Muscle layer of colon (tissue), 2 donors: ENCODE measurements around the gene SETMAR.
A peak's percentile ranks its signal among the peaks of the same experiment; 100 is the strongest.

Experiments used
- H3K27ac ChIP-seq: one replicate; pipeline ENCODE4 v1.7.0; 2013; ENCODE audit warnings: low read depth, mild to moderate bottlenecking, low read length, moderate library complexity
- H3K27me3 ChIP-seq, 2 donors: one replicate each; pipeline ENCODE4 v1.7.0; 2013; ENCODE audit warnings: low read length in 2 of 2, mild to moderate bottlenecking in 2 of 2; ENCODE audit not compliant: insufficient read depth in 2 of 2, control insufficient read depth in 1 of 2
- H3K36me3 ChIP-seq: one replicate; pipeline ENCODE4 v1.7.0; 2013; ENCODE audit warnings: mild to moderate bottlenecking, low read length; ENCODE audit not compliant: insufficient read depth
- H3K4me1 ChIP-seq: one replicate; pipeline ENCODE4 v1.7.0; 2013; ENCODE audit warnings: mild to moderate bottlenecking, low read length; ENCODE audit not compliant: insufficient read depth
- H3K4me3 ChIP-seq, 2 donors: one replicate each; pipeline ENCODE4 v1.7.0; 2013; ENCODE audit warnings: low read length in 2 of 2, low read depth in 1 of 2, mild to moderate bottlenecking in 1 of 2, moderate library complexity in 1 of 2
- H3K9ac ChIP-seq: one replicate; pipeline ENCODE4 v1.7.0; 2013; ENCODE audit warnings: low read length
- H3K9me3 ChIP-seq: one replicate; pipeline ENCODE4 v1.7.0; 2013; ENCODE audit warnings: mild to moderate bottlenecking, low read length
- donor health status: abdominal sarcoma.
- donor health status: Adenocarcinoma of cecum.

Gene SETMAR

DNA sequence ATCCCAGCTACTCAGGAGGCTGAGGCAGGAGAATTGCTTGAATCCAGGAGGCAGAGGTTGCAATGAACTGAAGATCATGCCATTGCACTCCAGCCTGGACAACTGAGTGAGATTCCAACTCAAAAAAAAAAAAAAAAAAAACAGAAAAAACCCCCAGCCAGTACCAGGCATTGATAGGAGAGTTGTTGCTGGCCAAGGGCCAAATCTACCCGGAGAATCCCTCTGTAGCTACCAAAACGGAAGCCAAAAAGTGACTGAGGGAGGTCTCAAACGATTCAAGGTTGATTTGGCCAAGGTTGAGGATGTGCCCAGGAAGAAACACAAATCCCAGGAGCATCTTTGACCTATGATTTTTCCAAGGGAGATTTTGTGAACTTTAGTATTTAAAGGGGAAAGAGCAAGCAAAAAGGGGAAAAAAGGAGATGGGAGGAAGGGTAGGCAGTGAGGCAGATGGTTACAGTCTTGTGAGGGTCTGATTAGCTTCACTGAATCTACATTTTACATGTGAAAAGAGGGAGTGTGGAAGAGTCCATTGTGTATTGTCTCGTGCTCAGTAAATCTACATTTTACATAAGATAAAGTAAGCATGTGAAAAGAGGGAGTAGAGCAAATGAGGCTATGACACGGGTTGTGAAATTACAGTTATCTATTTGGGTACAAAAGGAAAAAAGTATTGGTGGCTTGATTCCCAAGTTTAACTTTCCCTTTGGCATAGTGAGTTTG is 32.8 kb downstream of the SETMAR start:
- H3K36me3 ChIP-seq = no peaks in the 10 kb centered on the region
- no peak overlapping the region for H3K4me3 ChIP-seq
- no peaks in the 10 kb centered on the region for H3K27me3 ChIP-seq
- no peaks in the 10 kb centered on the region for H3K9me3 ChIP-seq
- H3K27ac ChIP-seq = no peak overlapping the region
- H3K9ac ChIP-seq = no peak overlapping the region
- H3K4me1 ChIP-seq = no peaks in the 10 kb centered on the region

GRCh38 chr3:4336850-4337546 is 33.8 kb downstream of the SETMAR start:
- H3K36me3 ChIP-seq = no peaks in the 10 kb centered on the region
- no peaks in the 10 kb centered on the region for H3K27me3 ChIP-seq
- no peaks in the 10 kb centered on the region for H3K4me1 ChIP-seq
- no peak overlapping the region for H3K27ac ChIP-seq
- H3K4me3 ChIP-seq = no peak overlapping the region
- no peaks in the 10 kb centered on the region for H3K9me3 ChIP-seq
- H3K9ac ChIP-seq = no peak overlapping the region

- no peak overlapping the region for H3K27ac ChIP-seq
- no peaks in the 10 kb centered on the region for H3K36me3 ChIP-seq
- no peak overlapping the region for H3K9ac ChIP-seq
- no peaks in the 10 kb centered on the region for H3K9me3 ChIP-seq
- no peaks in the 10 kb centered on the region for H3K27me3 ChIP-seq
- no peaks in the 10 kb centered on the region for H3K4me1 ChIP-seq
- H3K4me3 ChIP-seq = no peak overlapping the region
These were observed 35.6 kb downstream of the SETMAR start for GRCh38 chr3:4338751-4339150.

GRCh38 chr3:4340077-4340410 is 36.9 kb downstream of the SETMAR start:
- Histone ChIP-seq H3K9me3 (no peaks in the 10 kb centered on the region), H3K9ac (no peak overlapping the region), H3K27me3 (no peaks in the 10 kb centered on the region), H3K27ac (no peak overlapping the region), H3K36me3 (no peaks in the 10 kb centered on the region), H3K4me1 (no peaks in the 10 kb centered on the region), H3K4me3 (no peak overlapping the region)

GRCh38 chr3:4340411-4341335 is 37.5 kb downstream of the SETMAR start:
- H3K4me1 ChIP-seq = no peaks in the 10 kb centered on the region
- no peak overlapping the region for H3K27ac ChIP-seq
- no peak overlapping the region for H3K9ac ChIP-seq
- H3K36me3 ChIP-seq = no peaks in the 10 kb centered on the region
- H3K9me3 ChIP-seq = no peaks in the 10 kb centered on the region
- no peak overlapping the region for H3K4me3 ChIP-seq
- H3K27me3 ChIP-seq = no peaks in the 10 kb centered on the region

- no peaks in the 10 kb centered on the region for H3K27me3 ChIP-seq
- H3K9me3 ChIP-seq = no peaks in the 10 kb centered on the region
- no peaks in the 10 kb centered on the region for H3K36me3 ChIP-seq
- no peak overlapping the region for H3K27ac ChIP-seq
- H3K4me1 ChIP-seq = no peaks in the 10 kb centered on the region
- H3K4me3 ChIP-seq = no peak overlapping the region
- no peak overlapping the region for H3K9ac ChIP-seq
These were observed 38.1 kb downstream of the SETMAR start for GRCh38 chr3:4341336-4341675.

- H3K4me3 ChIP-seq = no peak overlapping the region
- no peaks in the 10 kb centered on the region for H3K36me3 ChIP-seq
- H3K4me1 ChIP-seq = no peaks in the 10 kb centered on the region
- no peak overlapping the region for H3K9ac ChIP-seq
- no peaks in the 10 kb centered on the region for H3K9me3 ChIP-seq
- H3K27ac ChIP-seq = no peak overlapping the region
- no peaks in the 10 kb centered on the region for H3K27me3 ChIP-seq
These were observed 40.1 kb downstream of the SETMAR start for GRCh38 chr3:4343258-4343657.

- Histone ChIP-seq H3K9me3 (no peaks in the 10 kb centered on the region), H3K36me3 (no peaks in the 10 kb centered on the region), H3K9ac (peak overlapping the region; percentile 3), H3K4me1 (no peaks in the 10 kb centered on the region), H3K4me3 (no peak overlapping the region), H3K27ac (no peak overlapping the region), H3K27me3 (no peaks in the 10 kb centered on the region)
These were observed 47.6 kb downstream of the SETMAR start for GRCh38 chr3:4350789-4351163.

DNA sequence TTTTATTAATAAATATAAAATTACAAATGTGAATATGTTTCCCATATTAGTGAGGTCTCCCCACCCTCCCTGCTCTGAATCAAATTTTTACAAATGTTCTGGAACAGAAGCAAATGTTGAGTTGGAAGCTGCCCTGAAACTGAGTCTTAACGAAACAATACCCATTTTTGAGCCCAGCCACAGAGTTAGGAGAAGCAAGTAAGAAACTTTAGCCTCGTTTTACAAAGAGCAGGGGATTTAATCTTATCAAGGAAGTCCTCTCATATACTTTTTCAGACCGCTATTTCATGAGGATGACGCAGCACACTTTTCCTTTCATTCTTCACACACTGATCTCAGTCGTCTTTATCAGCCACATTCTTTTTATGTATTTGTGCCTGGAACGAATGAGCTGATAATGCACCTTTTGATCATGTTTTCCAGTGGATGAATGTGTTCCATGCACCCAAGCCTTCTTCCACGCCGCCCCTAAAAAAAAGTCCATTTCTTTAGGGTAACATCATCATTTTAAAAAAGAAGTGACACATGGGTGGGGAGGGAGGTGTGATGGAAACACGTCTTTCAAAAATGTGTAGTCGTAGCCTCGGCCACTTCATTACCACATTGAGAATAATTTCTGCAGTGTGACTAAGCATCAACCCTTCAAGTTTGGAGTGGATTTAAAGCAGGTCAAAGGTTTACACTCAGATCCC is 48.1 kb downstream of the SETMAR start:
- peak overlapping the region; percentile 3 for H3K9ac ChIP-seq
- no peaks in the 10 kb centered on the region for H3K27me3 ChIP-seq
- H3K4me1 ChIP-seq = no peaks in the 10 kb centered on the region
- H3K27ac ChIP-seq = no peak overlapping the region
- no peaks in the 10 kb centered on the region for H3K9me3 ChIP-seq
- H3K4me3 ChIP-seq = no peak overlapping the region
- H3K36me3 ChIP-seq = no peaks in the 10 kb centered on the region

DNA sequence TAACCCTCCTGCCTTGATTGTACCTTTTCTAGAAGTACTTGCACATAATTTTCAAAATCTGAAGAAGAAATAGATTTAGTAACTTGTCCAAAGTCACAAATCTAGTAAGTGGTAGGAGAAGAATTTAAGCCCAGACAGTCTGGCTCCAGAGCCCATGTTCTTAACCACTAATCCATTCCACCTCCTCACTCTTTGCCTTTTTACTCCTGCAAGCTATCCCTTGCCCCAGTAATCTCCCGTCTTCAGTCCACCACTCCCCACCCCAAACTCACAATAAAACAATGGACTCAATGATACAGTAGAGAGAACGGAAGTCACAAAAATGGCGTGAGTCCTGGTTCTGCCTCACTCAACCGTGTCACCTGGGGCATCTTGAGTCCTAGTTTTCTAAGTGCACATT is 48.7 kb downstream of the SETMAR start:
- no peak overlapping the region for H3K27ac ChIP-seq

More for the DNA sequence above, 48.7 kb downstream of the SETMAR start:
- Histone ChIP-seq H3K36me3 (no peaks in the 10 kb centered on the region), H3K9me3 (no peaks in the 10 kb centered on the region), H3K4me1 (no peaks in the 10 kb centered on the region), H3K27me3 (no peaks in the 10 kb centered on the region), H3K9ac (no peak overlapping the region), H3K4me3 (no peak overlapping the region)
